HAP-1 (cell line): ENCODE measurements around the gene PLA2G2A.
"Not testable (repeated sequence)": the region's sequence is repeated elsewhere in the genome, so short reads cannot be mapped to it uniquely, and the experiment has no call there.

Experiments
- DNase-seq, 2 experiments: peaks; one replicate each; pipeline ENCODE4 v3.0.0-alpha.2; 2016 to 2020; ENCODE audit warnings: low spot score in 2 of 2
- H3K27me3 ChIP-seq: fragments of 250-450 bp; sonication (Bioruptor Pico); 2 replicates; pipeline ENCODE4 v1.5.1; 2020; ENCODE audit warnings: low read depth, mild to moderate bottlenecking, moderate library complexity
- H3K36me3 ChIP-seq: fragments of 250-450 bp; sonication (Bioruptor Pico); replicated peaks from 2 replicates; pipeline ENCODE4 v1.5.1; 2020; ENCODE audit warnings: mild to moderate bottlenecking
- H3K4me1 ChIP-seq: fragments of 250-450 bp; sonication (Bioruptor Pico); 2 replicates; pipeline ENCODE4 v1.5.1; 2020; ENCODE audit warnings: mild to moderate bottlenecking
- H3K4me3 ChIP-seq: fragments of 250-450 bp; sonication (Bioruptor Pico); 2 replicates; pipeline ENCODE4 v1.5.1; 2020; ENCODE audit warnings: mild to moderate bottlenecking, moderate library complexity
- H3K9me3 ChIP-seq: fragments of 250-450 bp; sonication (Bioruptor Pico); 2 replicates; pipeline ENCODE4 v1.5.1; 2020; ENCODE audit warnings: mild to moderate bottlenecking, moderate library complexity
- in situ Hi-C: fragments of 300-500 bp; cut with MboI; formaldehyde crosslinking; loops from 3 replicates; pipeline ENCODE4 v1.14.3; 2020; ENCODE audit warnings: low sequenced_read_pairs, inconsistent platforms, mixed read lengths

Gene PLA2G2A

DNA sequence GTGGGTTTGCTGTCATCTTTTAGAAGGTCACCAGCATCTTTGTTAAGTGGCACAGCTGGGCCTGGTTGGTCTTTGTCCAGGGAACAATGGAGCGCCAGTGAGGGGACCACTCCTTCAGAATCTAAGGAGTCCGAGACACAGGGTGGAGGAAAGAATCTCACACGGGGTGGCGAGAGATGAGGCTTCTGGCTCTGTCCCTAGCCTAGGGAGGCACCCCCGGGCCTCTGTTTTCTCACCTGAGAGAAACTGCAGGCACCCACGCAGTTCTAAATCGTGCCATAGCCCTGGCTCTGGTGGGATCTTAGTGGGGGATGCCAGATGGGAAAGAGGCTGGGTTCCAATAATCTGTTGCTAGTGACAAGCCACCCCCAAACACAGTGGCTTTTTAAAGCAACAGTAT lies 45.1 kb downstream of the PLA2G2A start:
- in situ Hi-C loops: no loop called here
- no peak overlapping the region for H3K4me3 ChIP-seq
- H3K27me3 ChIP-seq: no peaks in the 10 kb centered on the region
- DNase-seq: no peak
- no peaks in the 10 kb centered on the region for H3K4me1 ChIP-seq
- H3K9me3 ChIP-seq: no peaks in the 10 kb centered on the region
- no peaks in the 10 kb centered on the region for H3K36me3 ChIP-seq

DNA sequence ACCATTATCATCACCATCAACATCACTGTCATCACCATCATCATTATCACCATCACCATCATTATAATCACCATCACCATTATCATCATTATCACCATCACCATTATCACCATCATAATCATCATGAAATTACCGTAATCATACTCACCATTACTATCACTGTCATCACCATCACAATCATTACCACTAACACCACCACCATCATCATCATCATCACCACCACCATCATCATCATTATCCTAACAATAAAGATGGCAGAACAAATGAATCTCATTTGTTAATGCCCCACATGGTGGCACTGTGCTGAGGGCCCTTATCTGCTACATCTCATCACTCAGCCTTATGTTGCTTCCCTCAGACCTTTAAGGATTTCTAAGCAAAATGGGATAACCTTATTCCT lies 46.6 kb downstream of the PLA2G2A start:
- H3K4me3 ChIP-seq: no peak overlapping the region
- in situ Hi-C loops: no loop called here
- no peak for DNase-seq
- H3K9me3 ChIP-seq: no peaks in the 10 kb centered on the region
- no peaks in the 10 kb centered on the region for H3K4me1 ChIP-seq
- H3K27me3 ChIP-seq: no peaks in the 10 kb centered on the region
- H3K36me3 ChIP-seq: no peaks in the 10 kb centered on the region

DNA sequence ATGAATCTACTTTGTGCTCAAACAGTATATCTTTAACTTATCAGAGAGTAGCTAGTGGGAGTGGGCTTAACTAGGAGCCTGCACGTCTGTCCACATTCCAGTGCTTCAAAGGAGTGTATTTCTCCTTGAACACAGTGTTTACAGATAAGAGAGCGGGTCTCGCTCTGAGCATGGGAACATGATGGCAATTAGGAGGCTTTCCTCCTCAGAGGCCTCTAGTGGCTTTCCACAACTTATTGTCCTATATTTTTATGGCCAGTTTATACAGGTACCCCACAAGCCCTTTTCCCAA lies 52.3 kb downstream of the PLA2G2A start:
- H3K27me3 ChIP-seq, H3K4me1 ChIP-seq, H3K4me3 ChIP-seq, H3K9me3 ChIP-seq, DNase-seq, in situ Hi-C loops, H3K36me3 ChIP-seq: not testable (repeated sequence)

DNA sequence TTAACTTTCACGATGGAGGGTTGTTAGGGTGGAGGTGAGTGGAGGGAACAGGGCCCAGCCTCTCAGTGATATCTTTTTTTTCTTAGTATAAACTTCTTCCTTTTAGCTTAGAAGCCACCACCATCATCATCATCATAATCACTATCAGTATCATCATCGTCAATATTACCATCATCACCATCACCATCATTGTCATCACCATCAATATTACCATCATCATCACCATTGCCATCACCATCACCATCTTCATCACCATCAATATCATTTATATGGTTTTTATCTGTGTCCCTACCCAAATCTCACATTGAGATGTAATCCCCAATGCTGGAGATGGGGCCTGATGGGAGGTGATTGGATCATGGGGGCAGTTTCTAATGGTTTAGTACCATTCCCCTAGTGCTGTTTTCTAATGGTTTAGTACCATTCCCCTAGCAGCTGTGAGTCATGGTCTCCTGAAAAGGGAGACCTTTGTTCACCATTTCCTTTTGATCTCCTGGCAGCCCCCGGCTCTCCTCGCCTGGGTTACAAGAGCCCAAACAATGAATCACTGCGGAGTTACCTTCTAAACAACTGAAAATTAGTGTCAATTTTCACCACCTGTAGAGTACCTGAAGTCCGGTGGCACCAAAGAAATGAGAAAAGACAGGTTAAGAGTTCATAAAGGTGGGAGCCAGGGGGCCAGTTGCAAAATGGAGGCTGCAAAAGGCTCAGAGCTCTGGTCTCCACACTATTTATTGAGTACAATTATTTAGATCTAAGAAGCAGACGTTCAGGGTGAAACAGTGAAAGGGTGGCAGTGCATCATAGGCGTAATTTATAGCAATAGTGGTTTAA lies 52.9 kb downstream of the PLA2G2A start:
- no peak overlapping the region for H3K4me3 ChIP-seq
- in situ Hi-C loops: no loop called here
- H3K36me3 ChIP-seq: no peaks in the 10 kb centered on the region
- no peaks in the 10 kb centered on the region for H3K4me1 ChIP-seq
- no peaks in the 10 kb centered on the region for H3K27me3 ChIP-seq
- no peaks in the 10 kb centered on the region for H3K9me3 ChIP-seq
- no peak for DNase-seq
